Smooth muscle cell (in vitro differentiated cells): ENCODE results near the gene RIT2. TPM values are rescaled to one million over a fixed set of nuclear protein-coding genes. Genes with fewer than 3 reads are reported as not detected.

Experiments used
- DNase-seq: peaks from one replicate; lab custom pipeline; 2025; ENCODE audit not compliant: unreplicated experiment; lab: John Stamatoyannopoulos, UW
- H2AFZ ChIP-seq: fragments of 200-600 bp; sonication (generic); 2 replicates; pipeline ENCODE4 v1.6.0; 2016; ENCODE audit warnings: antibody characterized with exemption, low read depth, mild to moderate bottlenecking
- H3F3A ChIP-seq: fragments of 200-600 bp; sonication (generic); 2 replicates; pipeline ENCODE4 v1.6.0; 2017; ENCODE audit warnings: antibody characterized with exemption, low read depth
- H3K27ac ChIP-seq: fragments of 200-600 bp; sonication (generic); 2 replicates; pipeline ENCODE4 v1.5.1; 2016; ENCODE audit warnings: low read depth, mild to moderate bottlenecking
- H3K27me3 ChIP-seq: fragments of 200-600 bp; sonication (generic); 2 replicates; pipeline ENCODE4 v1.6.1; 2016; ENCODE audit warnings: low read depth, mild to moderate bottlenecking
- H3K36me3 ChIP-seq: fragments of 200-600 bp; sonication (generic); 2 replicates; pipeline ENCODE4 v1.5.1; 2016; ENCODE audit warnings: low read depth
- H3K4me1 ChIP-seq: fragments of 200-600 bp; sonication (generic); 2 replicates; pipeline ENCODE4 v1.5.1; 2016; ENCODE audit warnings: low read depth
- H3K4me2 ChIP-seq: fragments of 200-600 bp; sonication (generic); 2 replicates; pipeline ENCODE4 v1.6.0; 2016; ENCODE audit warnings: mild to moderate bottlenecking
- H3K4me3 ChIP-seq: fragments of 200-600 bp; sonication (generic); 2 replicates; pipeline ENCODE4 v1.5.1; 2016; ENCODE audit warnings: mild to moderate bottlenecking
- H3K79me2 ChIP-seq: fragments of 200-600 bp; sonication (generic); 2 replicates; pipeline ENCODE4 v1.6.0; 2016; ENCODE audit warnings: low read depth, mild to moderate bottlenecking
- H3K9ac ChIP-seq: fragments of 200-600 bp; sonication (generic); 2 replicates; pipeline ENCODE4 v1.6.0; 2016; ENCODE audit warnings: low read depth
- H3K9me3 ChIP-seq: fragments of 200-600 bp; sonication (generic); replicated peaks from 2 replicates; pipeline ENCODE4 v1.5.1; 2016; ENCODE audit warnings: low read depth
- H4K20me1 ChIP-seq: fragments of 200-600 bp; sonication (generic); 2 replicates; pipeline ENCODE4 v1.6.0; 2016; ENCODE audit warnings: low read depth
- WGBS: methylation state at CpG from one replicate; pipeline ENCODE4 v1.1.7; 2016; ENCODE audit warnings: low lambda C conversion rate; 5-methylcytosine and 5-hydroxymethylcytosine counted together
- polyA plus RNA-seq: library from polyadenylated mRNA; unstranded; fragments of >200 nt; fragmentation: Nextera tagmentation; extraction: Ambion mirVana; gene quantifications from 2 replicates; pipeline ENCODE4 v1.2.1, GENCODE V29; 2016
- total RNA-seq: library from RNA; depleted of rRNA; stranded (reverse); fragments of >200 nt; gene quantifications from 2 replicates; pipeline ENCODE4 v1.2.3, GENCODE V29; 2014
- TF ChIP-seq, protein P1 (sequence below): fragments of 200-600 bp; sonication (generic); IDR thresholded peaks from 2 replicates; pipeline ENCODE4 v1.5.1; 2017; ENCODE audit warnings: borderline replicate concordance, mild to moderate bottlenecking, antibody characterized with exemption; ENCODE audit not compliant: insufficient read depth, poor library complexity, severe bottlenecking

RIT2 gene
- total and polyA plus RNA-seq, 2 experiments from 2014 or later: not detected

GRCh38 chr18:42915299-42915698 is 200.2 kb downstream of the RIT2 start:
- no peak for DNase-seq
- Histone ChIP-seq H3K27ac (no peak overlapping the region), H3K4me2 (no peak overlapping the region), H3K27me3 (no peaks in the 10 kb centered on the region), H3F3A (no peaks in the 10 kb centered on the region), H3K79me2 (no peaks in the 10 kb centered on the region), H3K9ac (no peak overlapping the region), H3K4me1 (no peaks in the 10 kb centered on the region), H3K9me3 (no peaks in the 10 kb centered on the region), H3K4me3 (no peak overlapping the region), H4K20me1 (no peaks in the 10 kb centered on the region), H3K36me3 (no peaks in the 10 kb centered on the region), H2AFZ (no peak overlapping the region)
- WGBS: 94% methylated on average over 2 of the region's 2 CpGs
- TF ChIP-seq, protein P1, sequence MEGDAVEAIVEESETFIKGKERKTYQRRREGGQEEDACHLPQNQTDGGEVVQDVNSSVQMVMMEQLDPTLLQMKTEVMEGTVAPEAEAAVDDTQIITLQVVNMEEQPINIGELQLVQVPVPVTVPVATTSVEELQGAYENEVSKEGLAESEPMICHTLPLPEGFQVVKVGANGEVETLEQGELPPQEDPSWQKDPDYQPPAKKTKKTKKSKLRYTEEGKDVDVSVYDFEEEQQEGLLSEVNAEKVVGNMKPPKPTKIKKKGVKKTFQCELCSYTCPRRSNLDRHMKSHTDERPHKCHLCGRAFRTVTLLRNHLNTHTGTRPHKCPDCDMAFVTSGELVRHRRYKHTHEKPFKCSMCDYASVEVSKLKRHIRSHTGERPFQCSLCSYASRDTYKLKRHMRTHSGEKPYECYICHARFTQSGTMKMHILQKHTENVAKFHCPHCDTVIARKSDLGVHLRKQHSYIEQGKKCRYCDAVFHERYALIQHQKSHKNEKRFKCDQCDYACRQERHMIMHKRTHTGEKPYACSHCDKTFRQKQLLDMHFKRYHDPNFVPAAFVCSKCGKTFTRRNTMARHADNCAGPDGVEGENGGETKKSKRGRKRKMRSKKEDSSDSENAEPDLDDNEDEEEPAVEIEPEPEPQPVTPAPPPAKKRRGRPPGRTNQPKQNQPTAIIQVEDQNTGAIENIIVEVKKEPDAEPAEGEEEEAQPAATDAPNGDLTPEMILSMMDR: no peak

DNA sequence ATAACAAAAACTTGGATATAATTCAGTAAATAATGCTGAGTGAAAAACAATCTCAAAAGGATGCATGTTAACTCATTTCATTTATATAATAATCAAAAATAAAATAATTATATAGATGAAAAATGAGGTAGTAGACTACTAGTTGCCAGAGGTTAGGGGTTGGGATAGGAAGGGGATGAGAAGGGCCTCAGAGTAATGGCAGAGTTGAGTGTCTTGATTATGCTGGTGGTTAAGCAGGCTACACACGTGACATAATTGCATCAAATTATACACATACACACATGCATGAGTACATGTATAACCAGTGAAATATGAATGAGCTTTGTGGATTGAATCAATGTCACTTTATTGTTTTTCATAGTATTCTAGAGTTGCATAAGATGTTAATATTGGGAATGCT is 201.0 kb downstream of the RIT2 start:
- 97% methylated on average over 1 of the region's 1 CpG for WGBS
- Histone ChIP-seq H2AFZ (no peak overlapping the region), H3K79me2 (no peaks in the 10 kb centered on the region), H3F3A (no peaks in the 10 kb centered on the region), H3K9me3 (no peaks in the 10 kb centered on the region), H3K4me2 (no peak overlapping the region), H3K4me3 (no peak overlapping the region), H3K27me3 (no peaks in the 10 kb centered on the region), H3K4me1 (no peaks in the 10 kb centered on the region), H4K20me1 (no peaks in the 10 kb centered on the region), H3K9ac (no peak overlapping the region), H3K36me3 (no peaks in the 10 kb centered on the region), H3K27ac (no peak overlapping the region)
- TF ChIP-seq, protein P1: no peak
- DNase-seq: no peak

DNA sequence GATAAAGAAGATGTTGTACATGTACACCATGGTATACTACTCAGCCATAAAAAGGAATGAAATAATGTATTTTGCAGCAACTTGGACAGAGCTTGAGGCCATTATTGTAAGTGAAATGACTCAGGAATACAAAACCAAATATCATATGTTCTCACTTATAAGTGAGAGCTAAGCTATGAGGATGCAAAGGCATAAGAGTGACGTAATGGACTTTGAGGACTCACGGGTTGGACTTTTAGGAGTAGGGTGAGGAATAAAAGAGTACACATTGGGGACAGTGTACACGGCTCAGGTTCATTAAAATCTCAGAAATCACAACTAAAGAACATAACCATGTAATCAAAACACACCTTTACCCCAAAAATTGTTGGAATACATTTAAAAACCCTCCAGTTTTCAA is 206.4 kb downstream of the RIT2 start:
- Histone ChIP-seq H3F3A (no peaks in the 10 kb centered on the region), H3K36me3 (no peaks in the 10 kb centered on the region), H3K27me3 (no peaks in the 10 kb centered on the region), H3K27ac (no peak overlapping the region), H3K9ac (no peak overlapping the region), H3K4me3 (no peak overlapping the region), H4K20me1 (no peaks in the 10 kb centered on the region), H2AFZ (no peak overlapping the region), H3K79me2 (no peaks in the 10 kb centered on the region), H3K9me3 (no peaks in the 10 kb centered on the region), H3K4me2 (no peak overlapping the region), H3K4me1 (no peaks in the 10 kb centered on the region)
- TF ChIP-seq, protein P1: no peak
- 95% methylated on average over 3 of the region's 3 CpGs for WGBS
- no peak for DNase-seq

- TF ChIP-seq, protein P1: no peak
- Histone ChIP-seq H3K27me3 (no peaks in the 10 kb centered on the region), H3K36me3 (no peaks in the 10 kb centered on the region), H3K9me3 (no peaks in the 10 kb centered on the region), H3F3A (no peaks in the 10 kb centered on the region), H3K4me3 (no peak overlapping the region), H3K9ac (no peak overlapping the region), H4K20me1 (no peaks in the 10 kb centered on the region), H3K79me2 (no peaks in the 10 kb centered on the region), H3K27ac (no peak overlapping the region), H3K4me1 (no peaks in the 10 kb centered on the region), H2AFZ (no peak overlapping the region), H3K4me2 (no peak overlapping the region)
- DNase-seq: no peak
- WGBS: 89% methylated on average over 1 of the region's 1 CpG
Observed at GRCh38 chr18:42906761-42907160, 208.7 kb downstream of the RIT2 start.
